HG03575 (cell line): ENCODE measurements around the gene DCAF11.

Source experiments
- ATAC-seq: cut with Tn5 transposase; IDR thresholded peaks from one replicate; pipeline ENCODE4 v1.9.1; 2021; ENCODE audit not compliant: unreplicated experiment, insufficient number of reproducible peaks, low FRiP score; ENCODE audit errors: extremely low read depth

Gene DCAF11

DNA sequence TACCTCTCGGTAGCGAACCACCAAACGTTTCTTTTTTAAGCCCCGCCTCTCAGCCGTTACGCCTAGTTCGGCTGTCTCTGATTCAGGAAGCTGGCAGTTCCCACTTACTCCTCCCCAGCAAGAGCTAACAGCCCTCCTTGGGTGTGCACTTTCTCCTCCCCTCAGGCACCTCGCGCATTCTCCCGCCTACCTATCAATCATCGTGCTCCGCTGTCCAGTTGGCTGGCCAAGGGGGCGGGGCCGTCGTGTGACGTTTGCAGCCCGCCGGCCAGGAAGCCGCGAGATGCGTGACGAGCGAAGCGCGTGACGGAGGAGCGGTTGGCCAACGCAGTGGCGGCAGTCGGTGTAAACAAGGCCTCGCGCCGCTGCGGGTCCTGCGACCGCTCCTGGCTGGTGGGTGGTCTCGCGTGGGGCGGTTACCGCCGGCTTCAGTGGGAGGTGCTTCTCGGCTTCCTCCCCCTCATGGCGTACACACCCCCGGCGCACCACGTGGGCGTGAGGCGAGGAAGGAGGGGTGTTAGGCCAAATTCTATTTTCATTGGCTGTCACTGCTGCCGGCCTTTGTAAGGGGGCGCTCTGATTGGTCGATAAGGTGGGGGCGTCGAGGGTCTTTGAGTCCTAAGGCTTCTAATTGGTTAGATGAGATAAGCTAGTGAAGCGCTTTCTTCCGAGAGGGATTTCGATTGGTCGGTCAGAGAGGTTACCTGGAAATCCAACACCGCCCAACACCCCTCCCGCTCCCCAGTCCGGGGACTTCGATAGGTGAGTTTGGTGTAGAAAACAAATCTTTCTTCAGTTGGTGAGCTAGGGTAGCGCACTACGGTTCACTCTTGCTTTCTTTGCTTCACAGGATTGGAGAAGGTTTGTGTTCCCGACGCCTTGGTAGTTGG is at the start of gene DCAF11, which contains the start of gene NRL:
Gene DCAF11, plus strand, starts transcription at position 246 of the 890 bp plus-strand sequence. CDS start 818 bp downstream, outside the sequence.
Gene NRL, minus strand, starts transcription at position 418 of the 890 bp plus-strand sequence. CDS start 32,101 bp downstream, outside the sequence.
- ATAC-seq, result peak; percentile 52

- no peak for ATAC-seq
Observed at GRCh38 chr14:24064856-24065255, 49.7 kb upstream of the DCAF11 start.

DNA sequence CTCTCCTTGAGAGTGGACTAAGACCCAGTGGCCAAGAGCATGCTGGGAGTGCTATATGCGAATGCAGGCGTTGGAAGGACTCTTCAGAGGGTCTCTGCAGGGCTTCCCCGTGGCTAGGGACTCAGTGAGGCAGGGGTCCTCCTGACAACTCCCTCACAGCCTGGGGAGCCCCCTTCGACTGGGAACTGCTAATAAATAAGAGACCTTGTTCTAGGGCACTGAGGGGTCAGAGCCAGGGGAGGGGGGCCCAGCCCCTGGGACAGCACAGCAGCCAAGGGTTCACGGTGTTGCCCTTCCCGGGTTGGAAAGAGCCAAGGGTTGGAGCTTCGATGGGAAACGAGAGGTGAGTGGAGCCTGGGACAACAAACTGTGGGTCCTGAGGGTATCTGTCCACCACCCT is 49.2 kb upstream of the DCAF11 start:
- ATAC-seq, result no peak

- no peak for ATAC-seq
Observed at GRCh38 chr14:24066496-24067132, 48.0 kb upstream of the DCAF11 start.

DNA sequence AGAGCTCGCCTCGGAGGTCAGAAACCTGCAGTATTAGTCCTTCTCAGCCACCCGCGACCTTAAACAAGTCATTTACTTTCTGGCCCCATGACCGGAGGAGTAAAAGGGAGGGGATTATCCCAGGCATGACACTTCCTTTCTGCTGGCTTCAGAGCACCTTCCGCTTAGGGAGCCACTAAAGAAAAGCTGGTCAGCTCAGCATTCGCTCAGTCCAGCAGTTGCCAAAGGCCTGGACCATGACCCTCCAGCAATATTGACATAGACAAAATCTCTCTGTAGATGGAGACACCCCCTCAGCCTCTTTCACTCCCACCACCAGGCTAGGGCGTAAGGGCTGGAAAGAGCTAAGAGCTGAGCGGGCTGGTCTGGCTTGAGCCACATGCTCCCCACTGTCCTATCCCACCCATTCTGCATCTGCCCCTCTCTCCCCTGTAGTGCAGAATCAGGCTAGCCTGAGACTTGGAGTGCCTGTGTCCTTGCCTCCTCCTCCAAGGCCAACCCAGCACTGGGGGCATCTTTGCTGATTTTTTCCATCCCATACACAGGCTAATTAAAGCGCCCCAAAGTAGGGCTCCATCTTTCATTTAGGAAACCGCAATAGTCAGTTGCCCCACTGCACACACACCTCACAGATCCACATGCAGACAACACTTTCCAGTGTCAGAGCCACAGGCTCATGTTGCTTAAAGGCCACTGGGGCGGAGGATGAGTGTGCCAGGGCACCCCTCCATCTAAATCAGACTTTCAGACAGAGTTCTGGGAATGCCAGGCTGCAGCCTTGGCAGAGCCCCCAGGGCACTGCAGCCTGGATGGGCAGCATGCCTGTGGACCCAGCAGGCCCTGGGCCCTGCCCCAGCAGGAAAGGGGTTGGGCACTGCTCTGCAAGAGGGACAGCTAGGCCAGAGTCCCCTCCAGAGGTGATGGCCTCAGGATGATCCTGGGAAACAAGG is 47.2 kb upstream of the DCAF11 start:
- ATAC-seq, result no peak

- no peak for ATAC-seq
Observed at GRCh38 chr14:24068711-24069410, 45.7 kb upstream of the DCAF11 start.

DNA sequence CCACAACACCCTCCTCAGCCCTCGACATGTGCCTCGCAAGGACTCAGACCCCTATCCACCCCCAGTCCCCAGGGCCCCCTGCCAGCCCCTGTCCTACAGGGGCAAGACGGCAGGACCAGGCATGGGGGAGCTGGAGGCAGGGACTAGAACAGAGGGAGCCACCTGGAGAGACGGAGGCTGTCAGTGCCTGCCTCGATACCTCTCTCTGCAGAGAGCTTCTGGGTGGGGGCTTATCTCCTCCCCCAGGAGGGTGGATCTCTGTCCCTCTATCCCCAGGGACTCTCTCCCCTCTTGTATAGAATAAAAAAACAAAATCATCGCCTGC is 45.2 kb upstream of the DCAF11 start:
- no peak for ATAC-seq

GRCh38 chr14:24070285-24071143 is 44.1 kb upstream of the DCAF11 start:
- ATAC-seq, result no peak

DNA sequence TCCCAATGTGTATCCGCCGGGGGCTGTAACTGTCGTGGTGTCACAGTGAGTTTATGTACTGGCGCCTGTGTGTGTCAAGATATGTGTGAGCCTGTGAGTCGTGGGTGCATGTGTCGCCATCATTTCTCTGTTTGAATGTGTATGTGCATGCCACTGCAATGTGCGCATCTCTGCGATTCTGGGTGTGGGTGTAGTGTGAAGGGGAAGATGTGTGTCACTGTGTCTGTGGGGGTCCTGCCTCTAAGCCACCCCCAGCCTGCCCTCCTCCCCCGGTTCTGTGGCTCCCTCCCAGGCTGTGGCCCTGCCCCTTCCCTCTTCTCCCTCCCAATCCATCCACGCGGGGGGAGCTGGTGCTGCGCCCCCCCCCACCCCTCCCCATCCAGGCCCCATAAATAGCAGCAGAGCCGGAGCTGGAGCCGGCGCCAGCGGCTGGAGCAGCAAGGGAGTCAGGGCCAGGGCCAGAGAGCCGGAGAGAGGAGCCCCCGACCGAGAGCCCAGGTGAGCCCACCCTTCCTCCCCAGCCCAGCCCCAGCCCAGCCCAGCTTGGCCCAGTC is 43.4 kb upstream of the DCAF11 start, which contains the start of gene CPNE6:
Gene CPNE6, plus strand, starts transcription at position 419 of the 554 bp plus-strand sequence. CDS start 1,375 bp downstream, outside the sequence.
- ATAC-seq, result no peak

DNA sequence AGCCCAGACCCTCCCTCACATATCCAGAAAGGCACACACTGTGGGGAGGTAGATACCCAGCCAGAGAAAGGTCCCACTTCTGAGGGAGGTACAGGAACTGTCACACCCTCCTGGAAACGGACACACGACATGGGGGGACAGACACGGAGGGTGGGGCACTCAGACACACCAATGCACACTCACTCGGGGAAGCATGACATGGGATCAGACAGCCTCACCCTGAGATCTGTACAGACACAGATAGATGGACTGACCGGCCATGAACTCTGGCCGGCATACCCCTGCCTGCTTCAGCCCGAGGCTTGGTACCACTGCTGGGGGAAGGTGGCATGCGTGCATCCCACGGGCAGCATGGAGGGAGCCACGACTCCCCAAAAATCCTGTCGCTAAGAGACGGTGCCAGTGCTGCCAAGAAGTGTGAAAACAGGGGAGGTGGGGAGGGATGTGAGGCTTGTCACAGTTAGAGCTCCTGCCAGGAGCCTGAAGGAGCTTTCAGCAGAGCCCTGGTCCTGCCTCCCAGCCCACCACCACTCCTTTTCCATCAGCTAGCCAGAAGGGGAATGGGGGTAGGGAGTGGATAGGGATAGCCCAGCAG is 42.6 kb upstream of the DCAF11 start:
- no peak for ATAC-seq

DNA sequence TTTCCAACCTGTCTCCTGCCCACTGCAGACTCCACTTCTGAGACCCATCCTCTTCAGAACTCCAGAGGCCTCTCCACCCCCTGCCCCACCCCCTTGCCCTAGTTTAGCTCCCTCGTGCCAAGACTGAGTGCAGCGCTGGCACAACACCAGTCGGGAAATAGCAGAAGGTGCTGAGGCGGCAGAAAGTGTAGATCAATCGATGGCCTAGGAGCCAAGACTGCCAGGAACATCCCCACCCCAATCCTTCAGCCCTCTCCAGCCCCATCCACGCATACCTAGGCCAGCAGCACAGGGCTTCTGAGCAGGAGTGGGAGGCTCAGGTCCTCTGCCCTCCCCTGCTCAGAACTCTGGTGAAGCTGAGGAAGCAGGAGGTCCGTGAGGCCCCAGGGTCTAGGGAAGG is 42.1 kb upstream of the DCAF11 start:
- no peak for ATAC-seq

DNA sequence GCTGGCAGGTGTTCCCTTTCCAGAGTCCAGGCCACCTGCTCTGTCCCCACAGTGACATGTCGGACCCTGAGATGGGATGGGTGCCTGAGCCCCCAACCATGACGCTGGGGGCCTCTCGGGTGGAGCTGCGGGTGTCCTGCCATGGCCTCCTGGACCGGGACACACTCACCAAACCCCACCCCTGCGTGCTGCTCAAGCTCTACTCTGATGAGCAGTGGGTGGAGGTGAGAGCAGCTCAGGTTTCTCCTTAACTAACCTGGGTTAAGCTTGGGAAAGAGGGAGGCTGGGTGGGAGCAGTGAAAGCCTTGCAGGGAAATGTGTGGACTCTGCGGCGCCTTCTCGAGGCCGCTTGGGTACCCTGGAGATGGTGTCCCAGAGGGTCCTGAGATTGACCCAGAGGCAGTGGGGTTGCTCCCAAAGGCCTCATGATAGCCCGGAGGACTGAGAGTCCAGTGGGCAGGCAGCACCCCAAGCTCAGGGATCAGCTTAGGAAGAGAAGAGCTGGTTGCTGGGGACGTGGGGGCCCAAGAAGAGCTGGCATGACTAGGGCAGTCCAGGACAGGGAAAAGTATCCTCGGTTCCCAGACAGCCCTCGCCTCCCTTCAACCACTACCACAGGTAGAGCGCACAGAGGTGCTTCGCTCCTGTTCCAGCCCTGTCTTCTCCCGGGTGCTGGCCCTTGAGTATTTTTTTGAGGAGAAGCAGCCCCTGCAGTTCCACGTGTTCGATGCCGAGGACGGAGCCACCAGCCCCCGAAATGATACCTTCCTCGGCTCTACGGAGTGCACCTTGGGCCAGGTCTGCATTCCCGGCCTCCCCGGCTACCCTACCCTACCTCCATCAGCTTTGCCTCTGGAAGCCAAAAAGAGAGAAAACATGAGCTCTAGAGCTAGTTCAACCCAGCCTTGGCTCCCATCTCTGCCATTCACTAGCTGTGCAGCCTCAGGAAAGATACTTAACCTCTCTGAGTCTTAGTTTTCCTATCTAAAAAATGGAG is 41.4 kb upstream of the DCAF11 start:
- ATAC-seq, result no peak

- no peak for ATAC-seq
Observed at GRCh38 chr14:24074625-24075484, 39.7 kb upstream of the DCAF11 start.

DNA sequence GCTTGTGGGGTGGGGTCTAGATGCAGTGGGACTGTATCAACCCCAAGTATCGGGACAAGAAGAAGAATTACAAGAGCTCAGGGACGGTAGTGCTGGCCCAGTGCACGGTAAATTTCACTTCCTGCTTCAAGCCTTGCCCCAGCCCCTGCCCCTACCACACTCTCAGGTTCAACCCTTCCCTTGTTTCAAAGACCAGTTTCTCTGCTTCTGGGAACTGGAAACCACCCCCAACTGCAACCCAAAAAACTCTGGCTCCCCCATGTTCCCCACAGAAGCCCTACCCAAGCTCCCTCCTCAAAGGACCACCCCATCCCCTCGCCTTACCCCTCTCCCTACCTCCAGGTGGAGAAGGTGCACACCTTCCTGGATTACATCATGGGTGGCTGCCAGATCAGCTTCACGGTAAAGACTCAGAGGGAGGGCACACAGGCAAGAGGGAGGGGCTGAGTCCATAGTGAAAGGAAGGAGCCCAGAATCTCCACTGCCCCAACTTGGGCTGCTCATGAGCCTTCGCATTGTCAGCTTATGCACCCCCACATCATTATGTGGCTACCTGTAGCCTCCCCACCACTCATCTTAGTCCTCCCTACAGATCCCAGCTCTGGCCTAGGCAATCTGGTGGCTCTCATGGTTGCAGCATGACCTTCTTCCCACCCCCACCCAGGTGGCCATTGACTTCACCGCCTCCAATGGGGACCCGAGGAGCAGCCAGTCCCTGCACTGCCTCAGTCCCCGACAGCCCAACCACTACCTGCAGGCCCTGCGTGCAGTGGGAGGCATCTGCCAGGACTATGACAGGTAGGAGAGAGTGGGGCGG is 38.9 kb upstream of the DCAF11 start:
- ATAC-seq, result no peak

DNA sequence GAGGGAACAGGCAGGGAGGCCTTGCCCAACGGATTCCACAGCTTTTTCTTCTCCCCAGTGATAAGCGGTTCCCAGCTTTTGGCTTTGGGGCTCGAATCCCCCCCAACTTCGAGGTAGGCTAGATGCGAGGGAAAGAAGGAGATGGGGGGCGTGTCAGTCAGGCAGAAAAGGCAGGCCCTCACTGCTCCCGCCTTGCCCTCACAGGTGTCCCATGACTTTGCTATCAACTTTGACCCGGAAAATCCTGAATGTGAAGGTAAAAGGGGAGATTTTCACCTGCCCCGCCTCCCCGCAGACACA is 38.3 kb upstream of the DCAF11 start:
- no peak for ATAC-seq
